Activated CD8-positive, alpha-beta memory T cell treated with anti-CD3 and anti-CD28 coated beads for 48 hours (primary cell): Measurements from ENCODE around the gene MYLK.

Source experiments
- DNase-seq, 3 experiments: peaks; one replicate each; pipeline ENCODE4 v3.0.0-alpha.2; 2020; ENCODE audit warnings: low read depth in 2 of 3, low spot score in 2 of 3

Gene MYLK

DNA sequence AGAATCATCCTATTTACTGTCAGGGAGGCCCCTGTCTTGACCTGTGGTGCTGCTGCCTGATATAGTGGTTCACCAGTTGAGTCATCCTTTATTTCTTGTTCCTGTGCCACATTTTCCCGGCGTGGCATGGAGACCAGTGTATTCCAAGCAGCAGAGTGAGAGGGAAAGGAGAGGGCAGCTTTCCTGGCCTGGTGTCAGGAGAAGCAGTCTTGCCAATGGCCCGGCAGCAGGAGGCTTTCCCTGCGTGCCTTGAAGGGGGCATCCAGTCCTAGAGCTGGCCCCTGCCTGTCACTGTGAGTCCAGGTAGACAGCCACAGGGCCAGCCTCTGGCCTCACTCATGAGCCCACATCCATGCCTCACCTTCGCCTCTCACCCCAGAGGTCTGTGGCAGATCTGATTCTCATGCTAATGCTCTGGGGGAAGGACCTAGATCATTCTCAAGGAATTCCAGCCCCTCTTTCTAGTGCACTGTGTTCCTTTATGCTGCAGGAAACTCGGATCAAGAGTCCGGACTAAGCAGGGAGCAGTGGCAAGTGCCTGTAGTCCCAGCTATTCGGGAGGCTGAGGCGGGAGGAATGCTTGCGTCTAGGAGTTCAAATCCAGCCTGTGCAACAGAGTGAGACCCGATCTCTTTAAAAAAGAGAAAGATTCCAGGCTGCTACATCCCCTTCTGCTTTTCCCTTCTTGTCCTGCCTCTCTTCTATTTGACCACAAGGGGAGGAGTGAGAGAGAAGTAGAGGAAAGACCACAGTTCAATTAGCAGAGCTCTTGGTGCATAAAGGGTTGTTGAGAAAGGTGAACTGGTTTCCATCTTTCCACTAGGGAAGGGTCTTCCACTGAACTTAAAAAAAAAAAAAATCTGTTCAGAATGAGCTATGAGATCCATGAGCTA, 232.4 kb downstream of the MYLK start:
- no peak for DNase-seq

- DNase-seq, result no peak
These were observed 234.0 kb downstream of the MYLK start for GRCh38 chr3:123650101-123650500.

- DNase-seq, result no peak
These were observed 235.3 kb downstream of the MYLK start for GRCh38 chr3:123648696-123649405.

DNA sequence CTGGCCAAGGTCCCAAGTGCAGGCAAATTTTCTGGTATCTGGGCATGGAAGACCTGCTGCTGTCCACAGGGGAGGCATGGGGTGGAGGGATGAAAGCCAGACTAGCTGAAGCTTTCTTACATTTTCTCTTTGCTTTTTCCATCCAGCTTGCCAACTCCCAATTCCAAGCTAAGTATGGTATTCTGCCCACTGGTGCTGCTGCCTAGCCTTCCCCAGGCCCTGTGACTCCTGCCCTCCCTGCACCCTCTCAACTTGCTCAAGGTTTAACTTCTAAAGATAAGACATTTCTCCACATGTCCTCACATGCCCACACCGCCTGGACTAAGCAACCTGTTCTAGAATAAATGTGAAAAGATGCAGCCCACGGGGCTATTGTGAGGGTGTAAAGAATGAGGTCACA, 239.8 kb downstream of the MYLK start:
- DNase-seq, result no peak

DNA sequence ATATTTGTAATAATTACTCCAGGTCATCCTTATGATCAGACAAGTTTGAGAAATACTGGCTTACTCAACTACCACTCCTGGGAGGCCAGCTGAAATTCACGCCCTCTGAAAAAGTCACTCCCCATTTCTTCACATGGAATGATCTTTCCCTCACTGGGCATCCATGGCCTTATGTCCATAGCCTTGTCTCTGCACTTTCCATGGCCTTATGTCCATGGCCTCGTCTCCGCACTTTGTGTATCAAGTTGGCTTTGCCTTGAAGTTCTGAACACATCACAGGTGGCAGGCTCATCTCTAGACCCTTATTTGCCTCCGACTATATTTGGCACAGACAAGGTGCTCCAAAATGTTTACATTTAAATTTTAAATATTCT, 241.2 kb downstream of the MYLK start:
- no peak for DNase-seq

GRCh38 chr3:123642182-123642956, 241.8 kb downstream of the MYLK start:
- peak; percentile 8 to 31 (median 24) for DNase-seq

GRCh38 chr3:123641505-123641904, 242.6 kb downstream of the MYLK start:
- no peak for DNase-seq

DNA sequence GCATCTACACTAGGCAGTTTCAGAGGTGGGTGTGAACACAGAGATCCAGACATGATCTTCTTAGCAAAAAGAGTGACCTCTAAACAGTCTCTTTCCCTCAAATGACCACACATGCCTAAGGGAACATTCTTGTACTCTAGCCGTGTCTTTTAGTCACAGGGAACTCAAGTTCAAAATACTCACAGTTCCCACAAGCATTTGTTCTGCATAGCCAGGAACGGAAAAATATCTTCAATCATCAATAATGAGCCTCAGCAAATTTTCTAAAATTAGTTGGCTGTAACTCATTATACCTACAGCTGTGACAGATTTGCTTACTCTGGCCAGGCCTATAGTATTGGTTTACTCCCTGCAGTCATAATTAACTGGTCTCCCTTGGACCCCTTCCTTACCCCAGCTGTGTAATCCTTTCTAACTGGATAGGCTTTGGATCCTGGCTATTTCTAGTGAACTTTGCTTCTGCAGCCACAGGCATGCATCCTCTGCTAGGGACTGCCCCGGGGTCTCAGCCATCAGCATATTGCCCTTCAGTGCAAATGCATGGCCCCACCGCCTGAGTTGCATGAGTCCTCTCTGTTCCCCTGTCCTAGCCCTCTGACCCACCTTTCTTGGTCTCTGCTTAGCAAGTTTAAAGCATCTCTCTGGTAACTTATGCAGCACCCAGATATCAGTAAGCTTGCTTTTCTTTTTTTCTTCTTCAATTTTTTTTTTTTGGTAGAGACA, 243.2 kb downstream of the MYLK start:
- DNase-seq, result no peak

GRCh38 chr3:123640311-123640710, 243.8 kb downstream of the MYLK start:
- no peak for DNase-seq

GRCh38 chr3:123638936-123639689, 245.0 kb downstream of the MYLK start:
- DNase-seq, result no peak

DNA sequence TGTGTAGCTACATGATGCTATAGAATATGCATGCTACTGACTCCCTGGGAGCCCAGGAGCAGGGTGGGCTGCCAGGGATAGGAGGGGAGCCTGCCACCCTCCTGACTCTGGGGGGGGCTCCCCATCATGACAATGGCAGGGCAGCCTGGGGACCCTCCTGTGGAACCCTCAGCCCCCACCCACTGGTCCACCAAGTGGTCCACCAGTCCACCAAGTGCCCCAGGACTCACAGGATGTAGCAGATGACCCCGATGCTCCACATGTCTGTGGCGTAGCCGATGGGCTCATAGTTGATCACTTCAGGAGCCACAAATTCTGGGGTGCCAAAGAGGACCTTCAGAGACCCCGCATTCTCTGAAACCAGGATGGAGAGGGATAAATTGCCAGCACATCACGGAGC, 246.3 kb downstream of the MYLK start:
- no peak for DNase-seq

- DNase-seq, result no peak
These were observed 247.0 kb downstream of the MYLK start for GRCh38 chr3:123637131-123637530.

GRCh38 chr3:123636431-123636841, 247.7 kb downstream of the MYLK start:
- DNase-seq, result no peak

DNA sequence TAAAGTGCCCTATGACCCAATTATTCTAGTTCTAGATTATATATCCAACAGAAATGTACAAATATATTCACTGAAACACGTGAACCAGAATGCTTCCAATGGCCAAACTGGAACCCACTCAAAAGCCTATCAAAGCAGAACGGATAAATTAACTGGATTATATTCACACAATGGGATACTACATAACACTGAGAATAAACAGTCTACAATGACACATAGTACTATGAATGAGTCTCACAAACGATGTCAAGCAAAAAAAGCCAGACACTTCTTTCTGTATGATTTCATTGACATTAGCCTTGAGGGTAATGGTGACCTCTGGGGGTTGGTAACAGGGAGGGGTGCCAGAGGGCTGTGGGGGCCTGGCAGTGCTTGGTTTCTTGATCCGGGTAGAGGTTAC, 248.4 kb downstream of the MYLK start:
- no peak for DNase-seq

- no peak for DNase-seq
These were observed 248.9 kb downstream of the MYLK start for GRCh38 chr3:123635217-123635616.

- DNase-seq, result no peak
These were observed 249.7 kb downstream of the MYLK start for GRCh38 chr3:123634149-123635051.

GRCh38 chr3:123633530-123633929, 250.6 kb downstream of the MYLK start:
- no peak for DNase-seq

DNA sequence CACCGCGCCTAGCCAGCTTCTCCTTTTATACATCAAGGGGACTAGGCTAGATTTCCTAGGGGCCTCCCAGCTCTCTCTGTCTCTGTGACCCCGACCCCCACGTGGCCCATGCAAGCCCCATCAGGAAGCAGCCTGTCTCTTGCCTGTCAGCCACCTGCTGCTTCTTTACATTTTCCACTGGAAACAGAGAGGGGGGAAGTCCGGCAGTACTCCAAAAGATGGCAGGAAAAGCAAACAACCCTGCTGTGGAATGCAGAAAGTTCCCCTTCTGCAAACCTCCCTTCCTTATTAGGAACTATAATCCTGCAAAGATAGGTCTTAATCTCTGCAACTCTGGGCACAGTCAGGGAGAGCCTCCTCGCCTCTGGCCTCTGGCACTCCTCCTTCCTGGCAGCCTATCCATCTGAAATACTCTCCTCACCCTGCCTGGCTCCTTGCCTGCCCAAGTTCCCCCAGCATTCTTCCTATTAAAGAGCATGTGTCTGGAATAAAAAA, 251.9 kb downstream of the MYLK start:
- DNase-seq, result no peak

DNA sequence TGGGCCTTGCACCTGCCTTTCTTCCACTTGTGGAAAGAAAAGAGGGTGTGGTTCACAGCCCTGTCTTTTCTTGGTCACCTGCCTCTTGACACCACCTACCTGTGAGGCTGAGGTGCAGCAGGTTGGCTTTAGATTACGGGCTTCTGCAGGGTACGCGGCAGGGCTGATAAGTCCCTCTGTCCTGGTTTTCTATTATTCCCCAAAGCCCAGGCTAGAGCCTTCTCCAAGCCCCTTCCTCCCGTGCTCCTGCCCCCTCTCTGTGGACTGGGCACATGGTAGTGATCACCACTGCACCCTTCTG, 254.4 kb downstream of the MYLK start:
- no peak for DNase-seq
